Activated CD8-positive, alpha-beta memory T cell treated with anti-CD3 and anti-CD28 coated beads, Interleukin-2, amount 50 U/mL, for 24 hours (primary cell): ENCODE measurements around the gene RFC2.
A peak's percentile ranks its signal among the peaks of the same experiment; 100 is the strongest.

Experiments used
- DNase-seq: peaks from one replicate; pipeline ENCODE4 v3.0.0-alpha.2; 2020; ENCODE audit errors: extremely low read depth

The RFC2 gene

DNA sequence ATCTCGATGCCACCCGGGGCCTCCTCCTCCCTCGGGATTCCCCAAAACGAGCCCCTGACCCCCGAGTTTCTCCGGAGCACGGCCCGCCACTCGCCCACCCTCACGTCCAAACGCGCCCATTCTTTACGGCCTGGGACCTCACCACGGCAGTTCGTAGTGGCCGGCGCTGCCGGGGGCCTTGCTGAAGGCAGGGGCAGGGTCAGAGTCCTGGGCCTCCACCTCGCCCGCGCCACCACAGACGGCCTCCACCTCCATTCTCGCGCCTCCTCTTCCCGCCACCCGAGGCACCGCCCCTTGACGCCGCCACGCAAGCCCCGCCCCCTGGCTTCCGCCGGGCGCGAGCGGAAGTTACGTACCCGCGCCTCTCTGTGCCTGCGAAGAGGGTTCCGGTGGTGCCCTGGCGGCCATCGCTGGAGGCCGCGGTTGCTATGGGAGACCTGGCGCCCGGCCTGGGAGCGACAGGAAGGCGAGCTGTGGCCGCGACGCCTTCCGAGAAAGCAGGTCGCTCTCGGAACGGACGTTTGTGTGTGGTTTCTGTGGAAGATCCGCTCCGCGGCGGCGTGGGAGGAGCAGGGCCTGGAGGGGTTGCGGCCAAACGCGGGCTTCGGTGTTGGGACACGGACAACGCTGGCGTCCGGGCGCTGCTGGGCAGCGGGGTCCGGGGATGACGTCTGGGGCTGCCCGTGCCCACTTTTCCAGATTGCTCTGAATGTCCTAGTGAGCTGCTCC, at the start of gene RFC2:
Gene RFC2 (minus strand): TSS at position 271 of the 729 bp plus-strand sequence. CDS start 16 bp downstream, at position 255.
- peak; percentile 85 for DNase-seq

DNA sequence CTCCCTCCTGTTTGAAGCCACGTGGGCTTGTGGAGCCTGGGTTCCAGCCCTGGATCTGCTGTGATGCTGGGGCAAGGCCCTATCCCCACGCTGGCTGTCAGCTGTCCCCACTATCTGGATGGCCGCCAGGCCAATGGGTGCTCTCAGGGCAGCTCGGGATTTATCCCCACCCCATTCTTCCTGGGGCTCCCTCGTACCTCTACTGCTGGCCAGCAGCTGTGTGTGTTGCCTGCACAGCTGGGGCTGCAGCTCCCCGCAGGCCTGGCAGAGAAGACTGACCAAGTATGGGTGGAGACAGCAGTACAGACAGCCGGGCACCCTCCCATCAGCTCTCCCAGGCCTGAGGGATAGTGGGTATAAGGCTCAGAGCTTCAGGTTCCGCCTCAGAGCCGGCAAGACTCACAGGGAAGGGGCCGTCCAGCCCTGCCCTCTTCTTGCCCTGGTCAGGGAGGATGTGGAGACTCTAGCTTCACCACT, 48.6 kb upstream of the RFC2 start:
- no peak for DNase-seq

DNA sequence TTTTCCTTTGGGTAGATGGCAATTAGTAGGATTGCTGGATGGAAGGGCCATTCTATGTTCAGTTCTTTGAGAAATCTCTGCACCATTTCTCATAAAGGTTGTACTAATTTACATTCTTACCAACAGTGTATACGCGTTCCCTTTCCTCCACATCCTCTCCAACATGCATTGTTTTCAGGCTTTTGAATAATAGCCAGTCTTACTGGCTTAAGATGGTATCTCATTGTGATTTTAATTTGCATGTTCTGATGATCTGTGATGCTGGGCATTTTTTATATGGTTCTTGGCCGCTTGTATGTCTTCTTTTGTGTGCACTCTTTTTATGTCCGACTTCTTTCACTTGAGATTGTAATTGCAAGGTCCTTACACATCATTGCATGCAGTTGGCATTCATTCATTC, 46.7 kb upstream of the RFC2 start:
- no peak for DNase-seq

DNA sequence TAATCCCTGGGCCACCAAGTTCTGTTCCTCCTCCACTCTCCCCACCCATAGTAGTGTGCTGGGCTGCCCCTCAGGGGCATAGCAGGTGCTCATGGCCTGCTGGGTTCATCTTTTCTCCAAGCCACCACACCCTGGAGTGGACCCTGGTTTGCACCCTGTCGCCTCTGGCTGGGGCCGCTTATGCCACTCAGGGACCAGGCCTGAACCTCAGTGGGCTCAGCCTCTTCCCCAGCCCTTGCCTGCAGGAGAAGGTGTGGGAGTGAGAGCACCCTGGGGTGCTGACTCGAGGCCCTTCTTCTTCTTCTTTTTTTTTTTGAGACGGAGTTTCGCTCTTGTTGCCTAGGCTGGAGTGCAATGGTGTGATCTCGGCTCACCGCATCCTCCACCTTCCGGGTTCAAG, 45.2 kb upstream of the RFC2 start:
- DNase-seq, result no peak

DNA sequence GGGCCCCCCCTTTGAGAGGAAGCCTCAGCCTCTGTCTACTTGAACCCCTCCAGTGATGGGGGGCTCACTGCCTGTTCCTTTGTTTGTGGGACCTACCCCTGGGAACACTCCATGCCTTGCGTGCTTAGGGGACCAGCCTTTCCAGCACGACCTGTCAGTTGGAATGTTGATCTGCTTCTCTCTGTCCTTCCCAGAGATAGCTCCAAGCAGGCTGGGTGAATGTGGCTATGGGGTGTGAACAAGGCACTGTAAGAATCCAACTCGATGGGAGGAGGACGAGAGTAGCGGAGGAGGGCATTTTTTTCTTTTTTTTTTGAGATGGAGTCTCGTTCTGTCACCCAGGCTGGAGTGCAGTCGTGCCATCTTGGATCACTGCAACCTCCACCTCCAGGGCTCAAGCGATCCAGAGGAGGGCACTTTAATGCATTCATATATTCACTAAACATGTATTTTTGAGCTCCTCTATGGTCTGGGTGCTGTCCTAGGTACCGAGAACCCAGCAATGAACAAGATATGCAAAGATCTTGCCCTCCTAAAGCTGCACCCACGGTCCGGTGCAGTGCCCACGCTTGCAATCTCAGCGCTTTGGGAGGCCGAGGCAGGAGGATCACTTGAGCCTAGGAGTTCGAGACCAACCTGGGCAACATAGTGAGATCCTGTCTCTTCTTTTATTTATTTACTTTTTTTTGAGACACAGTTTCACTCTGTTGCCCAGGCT, 43.5 kb upstream of the RFC2 start:
- no peak for DNase-seq

DNA sequence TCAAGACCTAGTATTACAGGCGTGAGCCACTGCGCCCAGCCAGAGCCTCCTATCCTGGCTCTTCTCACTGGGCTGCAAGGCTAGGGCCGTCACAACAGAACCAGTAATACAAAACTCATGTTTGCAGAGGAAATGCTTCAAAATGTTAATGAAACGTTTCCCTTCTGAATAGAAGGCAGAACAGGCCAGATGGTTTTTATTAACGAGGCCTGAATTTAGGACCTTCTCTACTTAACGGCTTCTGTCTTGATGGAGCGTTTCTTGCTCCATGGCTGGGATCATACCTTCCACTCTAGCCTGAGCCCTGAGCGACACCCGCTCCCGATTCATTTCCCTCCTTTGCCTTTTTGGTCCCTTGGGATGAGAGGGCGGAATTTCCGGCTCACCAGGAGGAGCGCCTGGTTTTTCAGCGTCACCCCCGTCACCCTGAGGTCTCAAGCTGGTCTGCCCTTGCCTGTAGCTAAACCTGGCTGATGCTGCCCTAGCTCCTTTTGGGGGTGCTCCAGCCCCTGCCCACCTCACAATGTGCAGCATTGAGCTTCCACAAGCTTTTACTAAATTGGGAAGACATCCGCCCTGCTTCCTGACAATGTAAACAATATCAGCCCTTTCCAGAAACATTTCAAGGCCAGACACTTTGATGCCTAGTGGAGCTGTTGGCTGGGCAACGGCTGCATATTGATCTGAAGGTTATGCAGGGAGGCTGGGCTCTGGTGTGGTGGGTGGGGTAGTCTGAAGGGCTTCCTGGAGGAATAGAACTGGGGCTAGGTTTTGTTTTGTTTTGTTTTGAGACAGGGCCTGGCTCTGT, 40.2 kb upstream of the RFC2 start:
- DNase-seq, result no peak

DNA sequence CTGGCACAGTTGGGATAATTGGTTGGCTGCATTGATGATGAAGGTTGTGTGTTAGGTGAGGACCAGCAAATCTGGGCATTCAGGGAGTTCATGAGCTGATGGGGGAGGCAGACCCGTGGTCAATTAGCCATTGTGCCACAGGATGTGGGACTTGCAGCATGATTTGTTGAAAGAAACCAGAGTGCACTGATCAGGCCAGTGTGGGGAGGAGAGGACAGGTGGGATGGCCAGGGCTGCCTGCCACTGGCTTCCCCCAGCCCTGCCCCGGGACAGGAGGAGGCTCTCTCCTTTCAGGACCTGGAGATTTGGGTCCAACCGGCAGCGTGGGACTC, 39.3 kb upstream of the RFC2 start:
- DNase-seq, result no peak

DNA sequence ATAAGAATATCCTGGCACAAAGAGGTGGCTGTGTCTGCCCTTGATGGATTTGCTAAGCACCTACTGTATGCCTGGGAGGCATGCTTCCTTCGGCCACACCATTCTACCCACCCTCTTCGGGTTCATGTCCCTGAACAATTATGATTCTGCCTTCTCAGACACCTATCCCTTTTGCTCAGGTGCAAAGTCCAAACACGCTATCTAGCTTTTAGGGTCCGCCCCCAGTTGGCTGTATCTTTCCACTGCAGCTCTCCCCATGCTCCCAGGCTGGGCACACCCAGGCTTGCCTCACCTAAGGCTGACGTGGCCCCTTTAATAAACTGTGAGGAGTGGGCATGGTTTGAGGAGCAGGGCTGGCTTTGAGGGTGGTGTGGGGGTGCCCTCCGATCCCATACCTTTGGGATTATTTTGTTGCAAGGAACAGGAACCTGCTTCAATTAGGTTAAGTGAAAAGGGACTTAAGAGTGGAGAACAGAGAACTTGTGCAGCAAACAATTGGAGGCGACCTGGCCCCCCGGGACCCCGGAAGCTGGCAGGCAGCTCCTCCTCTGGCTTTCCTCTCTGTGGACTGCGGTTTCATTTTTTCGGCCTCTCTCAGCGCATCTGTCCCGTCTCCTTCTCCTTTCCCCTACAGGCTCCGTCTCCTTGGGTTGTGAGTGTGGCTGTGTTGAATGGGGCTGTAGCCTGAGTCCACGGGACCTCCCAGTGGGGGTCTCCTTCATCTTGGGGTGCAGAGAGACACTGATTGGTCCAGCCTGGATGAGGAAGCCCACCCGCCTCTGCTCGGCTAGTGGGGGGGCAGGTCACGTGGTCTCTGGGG, 38.8 kb upstream of the RFC2 start:
- no peak for DNase-seq

DNA sequence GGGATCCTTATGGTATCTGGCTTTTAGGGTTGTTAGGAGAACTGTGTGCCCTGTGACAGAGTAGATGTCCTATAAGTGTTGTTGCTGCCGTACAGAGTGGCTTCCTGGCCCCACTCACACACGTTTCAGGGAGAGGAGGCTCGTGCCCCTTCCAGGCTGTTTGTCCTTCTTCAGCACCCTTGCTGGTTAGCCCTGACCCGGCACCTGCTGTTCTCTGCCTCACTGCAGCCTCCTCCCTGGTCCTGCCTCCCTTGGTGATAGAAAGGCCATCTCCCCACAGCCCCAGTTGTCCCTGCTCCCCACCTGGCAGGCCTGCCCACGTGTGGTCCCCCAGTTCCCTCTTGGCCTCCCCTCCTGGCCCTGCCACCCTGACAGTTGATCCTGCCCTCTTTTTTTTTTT, 37.3 kb upstream of the RFC2 start:
- no peak for DNase-seq

DNA sequence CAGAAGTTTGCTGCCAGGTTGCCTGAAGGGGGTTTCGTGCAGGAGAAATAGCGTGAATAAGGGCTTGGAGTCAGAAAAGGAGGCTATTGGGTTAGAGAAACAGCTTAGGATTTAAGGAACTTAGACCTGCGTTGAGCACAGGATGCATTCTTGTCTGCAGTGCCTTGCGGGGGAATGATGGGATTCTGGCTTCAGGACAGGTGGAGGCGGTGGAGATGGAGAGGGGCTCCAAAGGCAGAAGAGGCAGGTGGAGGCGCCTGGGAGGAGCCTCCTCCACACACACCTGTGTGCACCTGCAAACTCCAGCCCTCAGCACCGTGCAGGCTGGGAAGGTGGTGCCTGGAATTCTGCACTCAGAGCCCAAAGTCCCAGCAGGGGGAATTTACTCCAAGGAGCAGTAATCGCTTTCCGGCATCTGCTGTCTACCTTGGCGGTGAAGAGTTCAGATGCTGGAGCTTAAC, 36.8 kb upstream of the RFC2 start:
- no peak for DNase-seq

DNA sequence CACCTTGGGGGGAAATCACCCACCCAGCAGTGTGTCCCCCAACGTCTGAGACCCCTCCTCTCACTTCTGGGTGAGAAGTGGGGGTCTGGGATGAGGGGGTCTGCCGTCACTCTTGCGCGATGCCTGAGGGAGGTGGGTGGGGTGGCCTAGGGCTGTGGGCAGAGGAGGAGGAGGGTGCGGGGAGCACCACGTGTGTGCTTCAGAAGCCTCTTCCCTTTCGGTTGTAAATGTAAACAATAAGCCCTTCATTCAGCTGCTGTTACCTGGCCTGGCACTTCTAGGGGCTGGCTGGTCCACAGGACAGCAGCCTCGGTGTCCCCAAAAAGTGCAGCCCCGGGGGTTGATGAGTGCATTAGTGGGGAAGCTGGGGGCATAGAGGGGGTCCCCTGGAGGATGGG, 36.4 kb upstream of the RFC2 start:
- DNase-seq, result no peak

DNA sequence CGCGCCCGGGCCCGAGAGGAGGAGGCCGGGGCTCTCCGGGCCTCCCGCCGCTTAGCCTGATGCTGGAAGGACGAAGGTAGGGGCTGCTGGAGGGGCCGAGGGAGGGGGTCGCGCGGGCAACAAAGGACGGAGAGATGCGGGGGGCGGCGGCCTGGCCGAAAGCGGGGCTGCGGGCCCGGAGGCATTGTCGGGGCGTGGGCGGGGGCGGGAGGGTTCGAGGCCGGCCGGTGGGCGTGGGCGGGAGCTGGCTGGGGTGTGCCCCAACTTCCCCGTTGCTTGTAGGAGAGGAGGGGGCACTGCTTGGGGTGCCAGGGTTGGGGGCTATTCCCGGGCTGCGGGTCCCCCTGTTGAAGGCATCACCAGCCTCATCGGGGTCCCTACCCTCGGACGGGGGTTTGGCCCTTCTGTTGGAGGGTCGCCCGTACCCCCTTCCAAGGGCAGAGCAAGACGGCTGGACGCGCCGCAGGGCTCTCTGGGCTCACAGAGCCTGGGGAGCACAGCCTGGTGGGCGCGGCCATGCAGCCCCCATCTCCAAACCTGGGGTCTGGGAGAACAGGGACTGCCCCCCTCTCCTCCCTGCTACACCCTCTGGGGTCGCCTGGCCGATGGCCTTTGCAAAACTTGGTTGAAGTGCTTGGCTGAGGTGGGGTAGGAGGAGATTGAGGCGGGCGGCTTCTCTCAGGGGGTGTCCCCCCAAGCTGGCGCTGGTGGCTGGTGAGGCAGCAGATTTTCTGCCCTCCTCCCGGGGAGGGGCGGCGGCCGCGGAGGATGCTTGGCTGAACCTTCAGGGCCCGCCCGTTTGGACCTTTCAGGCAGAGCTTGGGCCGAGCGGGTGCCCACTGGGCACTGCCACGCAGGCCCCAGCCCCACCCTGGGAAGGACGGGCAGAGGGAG, 35.7 kb upstream of the RFC2 start:
- no peak for DNase-seq

DNA sequence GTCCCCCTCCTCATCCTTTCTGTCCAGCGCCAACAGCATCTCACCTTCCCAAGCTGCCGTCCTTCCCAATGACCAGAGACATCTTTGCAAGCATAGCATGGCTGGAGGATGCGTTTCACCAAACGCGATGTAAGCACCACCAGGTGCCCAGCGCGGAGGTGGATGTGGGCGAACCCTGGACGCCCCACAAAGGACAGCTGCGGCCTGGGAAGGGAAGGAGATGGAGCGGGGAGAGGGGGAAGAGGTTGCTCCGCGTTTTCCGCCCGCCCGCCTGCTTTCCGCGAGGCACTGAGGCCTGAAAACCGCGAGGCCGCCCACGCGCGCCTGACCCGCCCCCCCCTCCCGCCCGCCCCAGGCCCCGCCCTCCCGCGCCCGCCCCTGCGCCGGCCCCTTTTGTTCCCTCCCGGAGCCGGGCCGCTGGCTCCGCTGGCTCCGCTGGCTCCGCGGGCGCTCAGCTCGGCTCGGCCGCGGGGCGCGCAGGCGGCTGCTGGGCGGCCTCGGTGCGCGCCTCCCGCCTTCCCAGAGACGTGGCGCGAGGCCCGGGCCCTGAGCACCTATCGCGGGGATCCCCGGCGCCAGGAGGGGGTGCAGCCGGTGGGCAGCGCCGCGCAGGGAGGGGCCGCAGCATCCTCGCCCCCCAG, 34.9 kb upstream of the RFC2 start, which contains the start of gene CLIP2:
Gene CLIP2 (plus strand): TSS at position 390 of the 641 bp plus-strand sequence. CDS start 28,140 bp downstream, outside the sequence.
- peak; percentile 29 for DNase-seq

DNA sequence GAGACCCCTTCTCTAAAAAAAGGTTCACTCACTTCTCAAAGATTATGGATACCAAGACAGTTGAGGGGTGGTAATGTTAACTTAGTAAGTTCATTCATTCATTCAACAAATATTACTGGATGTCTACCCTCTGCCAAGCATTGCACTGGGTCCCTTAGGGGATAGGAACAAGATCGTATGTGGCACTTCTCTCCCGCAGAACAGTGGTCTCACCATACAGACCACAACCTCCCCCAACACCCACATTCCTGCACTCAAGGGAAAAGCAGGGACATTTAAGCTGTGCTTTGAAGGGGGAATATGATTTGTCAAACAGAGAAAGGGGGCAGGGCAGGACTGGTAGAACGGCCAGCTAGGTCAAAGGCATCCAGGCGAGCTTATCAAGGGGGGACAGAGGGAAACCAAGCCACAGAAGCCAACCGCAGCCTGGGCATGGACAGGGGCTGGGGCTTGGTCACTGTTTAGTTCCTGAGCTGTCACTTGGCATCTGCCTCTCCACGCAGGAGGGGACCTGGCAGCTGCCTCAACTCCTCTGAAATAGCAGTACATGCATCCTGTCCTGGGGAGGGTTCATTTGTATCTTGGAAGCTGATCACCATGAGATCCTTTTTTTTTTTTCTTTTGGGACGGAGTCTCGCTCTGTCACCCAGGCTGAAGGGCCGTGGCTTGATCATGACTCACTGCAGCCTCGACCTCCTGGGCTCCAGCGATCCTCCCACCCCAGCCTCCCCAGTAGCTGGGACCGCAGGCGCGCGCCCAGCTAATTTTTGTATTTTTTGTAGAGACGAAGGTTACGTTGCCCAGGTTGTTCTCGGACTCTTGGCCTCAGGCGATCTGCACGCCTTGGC, 34.1 kb upstream of the RFC2 start:
- DNase-seq, result no peak

DNA sequence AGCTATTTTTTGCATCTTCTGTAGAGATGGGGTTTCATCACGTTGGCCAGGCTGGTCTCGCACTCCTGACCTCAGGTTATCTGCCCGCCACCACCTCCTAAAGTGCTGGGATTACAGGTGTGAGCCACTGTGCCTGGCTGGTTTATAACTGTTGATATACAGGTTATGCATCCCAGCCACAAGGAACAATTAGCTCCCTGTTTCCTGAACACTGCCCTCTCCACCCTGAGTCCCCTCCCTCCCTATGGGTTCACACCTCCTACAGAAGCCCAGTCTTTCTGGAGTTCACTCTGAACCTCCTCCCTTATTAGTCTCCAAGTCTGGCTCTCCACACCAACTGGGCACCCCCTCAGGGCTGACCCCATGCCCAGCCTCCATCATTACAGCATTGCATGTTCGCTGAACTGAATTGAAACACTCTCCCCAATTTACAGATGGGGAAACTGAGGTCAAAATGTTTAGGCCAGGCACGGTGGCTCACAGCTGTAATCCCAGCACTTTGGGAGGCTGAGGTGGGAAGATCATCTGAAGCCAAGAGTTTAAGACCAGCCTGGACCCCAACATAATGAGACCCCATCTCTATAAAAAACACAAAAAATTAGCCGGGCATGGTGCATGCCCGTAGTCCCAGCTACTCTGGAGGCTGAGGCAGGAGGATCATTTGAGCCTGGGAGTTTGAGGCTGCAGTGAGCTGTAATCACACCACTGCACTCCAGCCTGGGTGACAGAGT, 33.3 kb upstream of the RFC2 start:
- DNase-seq, result no peak

DNA sequence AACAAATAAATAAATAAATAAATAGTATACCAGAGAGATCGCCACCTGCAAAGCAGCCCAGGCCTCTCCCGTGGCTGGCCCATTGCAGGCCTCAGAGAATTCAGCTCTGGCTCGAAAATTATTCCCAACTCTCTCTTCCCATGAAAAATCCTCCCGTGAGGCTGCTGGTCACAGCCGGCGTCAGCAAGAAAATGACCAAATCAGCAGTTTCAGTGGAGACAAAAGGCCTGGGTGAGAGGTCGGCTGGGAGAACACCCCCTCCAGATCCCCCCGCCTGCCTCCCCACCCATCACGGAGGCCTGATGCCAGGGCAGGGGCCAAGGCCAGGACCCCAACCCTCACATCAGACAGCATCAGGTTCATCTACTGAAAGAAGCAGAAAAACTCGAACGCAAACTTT, 31.9 kb upstream of the RFC2 start:
- DNase-seq, result no peak

DNA sequence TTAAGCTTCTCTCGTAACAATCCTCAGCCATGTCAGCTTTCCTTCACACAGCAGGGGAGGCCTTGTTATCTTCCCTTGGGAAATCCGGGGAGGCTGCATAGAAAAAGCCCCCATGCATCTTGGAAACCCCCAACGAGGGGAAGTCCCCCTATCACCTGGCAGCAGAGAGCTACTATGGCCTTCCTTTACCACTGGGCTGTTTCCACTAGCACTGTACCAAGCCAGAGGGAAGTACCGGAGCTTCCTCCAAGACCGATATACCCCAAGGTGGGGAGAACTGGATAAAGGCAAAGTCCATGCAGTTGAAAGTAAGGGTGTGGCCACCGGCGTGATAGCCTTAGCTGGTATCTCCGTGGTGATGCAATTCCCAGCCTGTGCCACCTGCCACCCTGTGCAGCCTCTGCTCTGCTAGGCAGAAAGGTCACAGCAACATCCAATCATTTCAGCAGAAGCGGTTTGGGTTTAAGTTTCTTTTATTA, 30.6 kb upstream of the RFC2 start:
- no peak for DNase-seq

DNA sequence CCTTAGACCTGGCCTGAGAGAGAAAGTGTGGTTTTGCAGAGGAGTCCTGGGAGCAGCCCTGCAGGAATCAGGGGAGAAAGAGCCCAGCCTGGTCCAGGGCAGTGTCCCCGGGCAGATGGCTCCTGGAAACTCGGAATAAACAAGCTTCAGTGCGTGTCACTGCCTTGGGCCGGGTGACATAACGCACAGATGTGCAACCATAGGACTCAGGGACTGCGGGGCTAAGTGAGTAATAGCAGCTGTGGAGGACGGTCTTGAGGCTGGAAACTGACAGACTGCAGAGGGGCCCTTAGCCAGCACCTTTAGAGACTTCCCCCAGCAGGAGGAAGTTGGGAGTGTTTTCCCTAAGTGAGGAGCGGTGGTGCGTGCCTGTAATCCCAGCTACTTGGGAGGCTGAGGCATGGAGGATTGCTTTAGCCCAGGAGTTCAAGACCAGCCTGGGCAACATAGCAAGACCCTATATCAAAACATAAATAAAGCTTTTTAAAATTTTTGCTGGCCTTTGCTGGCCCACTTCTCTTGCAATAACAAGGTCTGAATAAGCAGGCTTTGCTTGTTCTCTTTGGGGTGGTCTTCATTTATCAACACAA, 29.8 kb upstream of the RFC2 start:
- no peak for DNase-seq
